ENCODE measurements around the gene TREML4. TPM values are rescaled to one million over a fixed set of nuclear protein-coding genes. Genes with fewer than 3 reads are reported as not detected.

Gene TREML4
- total and polyA plus RNA-seq, 10 of the 15 experiments (the other 5 are each of a cell fraction or from before 2014, with no cell fraction given): not detected

DNA sequence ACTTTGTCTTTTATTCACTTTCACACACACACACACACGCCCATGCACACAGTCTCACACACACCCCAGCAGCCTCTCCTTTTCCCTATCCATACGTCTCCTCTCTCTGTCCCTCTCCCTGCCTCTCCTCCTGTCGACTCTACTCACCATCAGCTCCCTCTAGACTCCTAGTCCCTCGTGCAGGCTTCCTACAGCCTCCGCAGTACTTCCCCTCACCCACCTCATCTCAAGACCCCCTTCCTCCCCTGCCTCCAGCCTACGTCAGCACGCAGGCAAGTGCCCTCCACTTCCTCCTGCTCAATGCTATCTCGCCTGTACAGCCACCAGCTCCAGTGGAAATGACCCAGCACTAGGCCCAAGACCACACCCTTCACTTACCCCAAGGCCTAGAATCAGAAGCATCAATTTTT lies 26.4 kb upstream of the TREML4 start:
- ATAC-seq (no peak; the same call in 2 of the 3 replicates), FAIRE-seq (no peak), DNase-seq (ENCODE audit: low read depth, low spot score) (no peak)
- BruUV-seq (replicated peaks): no TSS peak
- peak overlapping the region; percentile 81 for H2AFZ ChIP-seq (ENCODE audit: control insufficient read depth, low read depth, low read length)
- CTCF ChIA-PET: interaction anchor here (0.8 to 1.6 kb wide), 3 partner anchors 19 to 118 kb away, joined by 3 to 6 read pairs (median 3); no protein-coding TSS in a partner anchor
- H3K9me3 ChIP-seq (replicated peaks; ENCODE audit: control insufficient read depth, insufficient read depth, low read length): no peaks in the 10 kb centered on the region
- peaks cover 2% of the 10 kb centered on the region; the same call in 1 of the 2 replicates for H3K79me2 ChIP-seq (ENCODE audit: control insufficient read depth, insufficient read depth, low read length)
- peak overlapping the region; percentile 38; the same call in 1 of the 2 replicates for H3K9ac ChIP-seq (ENCODE audit: control insufficient read depth, insufficient read depth, low read length)
- peak overlapping the region; percentile 94 for H3K27ac ChIP-seq (ENCODE audit: control insufficient read depth, insufficient read depth)
- no peaks in the 10 kb centered on the region for H3K36me3 ChIP-seq (ENCODE audit: control insufficient read depth in 2 of 2, insufficient read depth in 2 of 2, low read length in 1 of 2)
- in situ Hi-C loops (cut with MboI) (no loop called here), intact Hi-C loops (cut with micrococcal nuclease; ENCODE audit: unreplicated experiment) (no loop called here)
- POLR2A ChIA-PET: no interaction called here
- WGBS (ENCODE audit: insufficient coverage, insufficient replicate concordance, low lambda C conversion rate, missing lambda C conversion rate): 66% methylated on average over 8 of the region's 8 CpGs
- RAD21 ChIA-PET (ENCODE audit: unreplicated experiment): interaction anchor here (2.9 kb wide), 1 partner anchor 97 kb away, joined by 10 read pairs; no protein-coding TSS in a partner anchor
- TF ChIP-seq HDGF (IDR thresholded peaks at IDR 0.05) (peak; percentile 79; the same call in 1 of the 2 replicates), CREM (IDR thresholded peaks at IDR 0.05; ENCODE audit: low read depth) (peak; percentile 24; the same call in 1 of the 2 replicates), BMI1 (IDR thresholded peaks at IDR 0.05; ENCODE audit: borderline replicate concordance) (no peak)
- no peaks in the 10 kb centered on the region for H4K20me1 ChIP-seq (ENCODE audit: control insufficient read depth, insufficient read depth)
- SMC1A ChIA-PET (ENCODE audit: uncharacterized antibody, unreplicated experiment): interaction anchor here (0.7 to 1.3 kb wide), 4 partner anchors 87 to 113 kb away, joined by 3 to 5 read pairs (median 3); no protein-coding TSS in a partner anchor
- peak overlapping the region; percentile 82 for H3K4me2 ChIP-seq (ENCODE audit: control insufficient read depth, insufficient read depth)
- no peak overlapping the region; the same call in 1 of the 2 replicates for H3K4me3 ChIP-seq
- H3K27me3 ChIP-seq (replicated peaks in 1 of 2; ENCODE audit: control insufficient read depth in 2 of 2, insufficient read depth in 2 of 2, low read length in 1 of 2): no peaks in the 10 kb centered on the region
- peaks cover 32% of the 10 kb centered on the region for H3K4me1 ChIP-seq (ENCODE audit: control insufficient read depth, insufficient read depth, low read length)

GRCh38 chr6:41204156-41204555 lies 24.0 kb upstream of the TREML4 start:
- RAD21 ChIA-PET (ENCODE audit: unreplicated experiment): no interaction called here
- SMC1A ChIA-PET (ENCODE audit: uncharacterized antibody, unreplicated experiment): no interaction called here
- 100% methylated on average over 1 of the region's 1 CpG for WGBS (ENCODE audit: insufficient coverage, insufficient replicate concordance, low lambda C conversion rate, missing lambda C conversion rate)
- TF ChIP-seq CBX5 (IDR thresholded peaks at IDR 0.05; ENCODE audit: low read depth) (no peak), BCL11A (IDR thresholded peaks at IDR 0.05; ENCODE audit: low read depth, low read length) (no peak), MAX (IDR thresholded peaks at IDR 0.05; ENCODE audit: low read depth, low read length) (no peak), GABPA (IDR thresholded peaks at IDR 0.05; ENCODE audit: low read depth) (no peak), SRF (IDR thresholded peaks at IDR 0.05; ENCODE audit: low read depth in 2 of 2, low read length in 2 of 2) (no peak), MTA3 (IDR thresholded peaks at IDR 0.05; ENCODE audit: borderline replicate concordance, low read length) (no peak), KAT2A (conservative IDR thresholded peaks at IDR 0.05; ENCODE audit: control insufficient read depth, low read depth, low read length) (no peak), RBBP5 (conservative IDR thresholded peaks at IDR 0.05) (no peak), EED (IDR thresholded peaks at IDR 0.05; ENCODE audit: low read depth) (no peak), BACH1 (IDR thresholded peaks at IDR 0.05; ENCODE audit: borderline replicate concordance) (no peak), MYB (IDR thresholded peaks at IDR 0.05; ENCODE audit: borderline replicate concordance, low read depth, low read length) (no peak), SMAD1 (IDR thresholded peaks at IDR 0.05; ENCODE audit: low read depth, partially characterized antibody) (no peak), STAT1 (conservative IDR thresholded peaks at IDR 0.05) (no peak), SUPT20H (IDR thresholded peaks at IDR 0.05; ENCODE audit: borderline replicate concordance, control insufficient read depth, low read depth, low read length) (no peak)
- TF ChIP-seq, protein P1, sequence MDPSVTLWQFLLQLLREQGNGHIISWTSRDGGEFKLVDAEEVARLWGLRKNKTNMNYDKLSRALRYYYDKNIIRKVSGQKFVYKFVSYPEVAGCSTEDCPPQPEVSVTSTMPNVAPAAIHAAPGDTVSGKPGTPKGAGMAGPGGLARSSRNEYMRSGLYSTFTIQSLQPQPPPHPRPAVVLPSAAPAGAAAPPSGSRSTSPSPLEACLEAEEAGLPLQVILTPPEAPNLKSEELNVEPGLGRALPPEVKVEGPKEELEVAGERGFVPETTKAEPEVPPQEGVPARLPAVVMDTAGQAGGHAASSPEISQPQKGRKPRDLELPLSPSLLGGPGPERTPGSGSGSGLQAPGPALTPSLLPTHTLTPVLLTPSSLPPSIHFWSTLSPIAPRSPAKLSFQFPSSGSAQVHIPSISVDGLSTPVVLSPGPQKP (IDR thresholded peaks at IDR 0.05; ENCODE audit: low read depth, low read length): no peak

More at GRCh38 chr6:41204156-41204555, 24.0 kb upstream of the TREML4 start:
- intact Hi-C loops (cut with micrococcal nuclease; ENCODE audit: unreplicated experiment) (no loop called here), in situ Hi-C loops (cut with MboI) (no loop called here)
- H3K9me3 ChIP-seq (replicated peaks; ENCODE audit: control insufficient read depth, insufficient read depth, low read length): no peaks in the 10 kb centered on the region; the same call in 2 of the 3 replicates
- H3K4me1 ChIP-seq (ENCODE audit: control insufficient read depth, insufficient read depth, low read length): peaks cover 46% of the 10 kb centered on the region
- H3K9ac ChIP-seq (ENCODE audit: control insufficient read depth, insufficient read depth, low read length): no peak overlapping the region
- FAIRE-seq (no peak), DNase-seq (ENCODE audit: low read depth, low spot score) (no peak), ATAC-seq (no peak)
- no peak overlapping the region for H3K4me2 ChIP-seq (ENCODE audit: control insufficient read depth, insufficient read depth)
- no peak overlapping the region for H3K4me3 ChIP-seq
- no peak overlapping the region for H2AFZ ChIP-seq (ENCODE audit: control insufficient read depth, low read depth, low read length)
- ChIA-PET CTCF (no interaction called here), POLR2A (no interaction called here)
- no peak overlapping the region for H3K27ac ChIP-seq (ENCODE audit: control insufficient read depth, insufficient read depth)
- H4K20me1 ChIP-seq (ENCODE audit: control insufficient read depth, insufficient read depth): no peaks in the 10 kb centered on the region
- peaks cover 2% of the 10 kb centered on the region; the same call in 1 of the 2 replicates for H3K79me2 ChIP-seq (ENCODE audit: control insufficient read depth, insufficient read depth, low read length)
- no peaks in the 10 kb centered on the region for H3K36me3 ChIP-seq (ENCODE audit: control insufficient read depth in 2 of 2, insufficient read depth in 2 of 2, low read length in 1 of 2)
- H3K27me3 ChIP-seq (replicated peaks in 1 of 2; ENCODE audit: control insufficient read depth in 2 of 2, insufficient read depth in 2 of 2, low read length in 1 of 2): no peaks in the 10 kb centered on the region
- no TSS peak for BruUV-seq (replicated peaks)
